Left lung (tissue), 10 donors: ENCODE results near the gene IMMP2L. TPM values are rescaled to one million over a fixed set of nuclear protein-coding genes. Genes with fewer than 3 reads are reported as not detected.

ENCODE experiments used
- ATAC-seq: fragments of 200-7000 bp; cut with Tn5 transposase; one replicate; pipeline ENCODE4 v1.9.1; 2020; ENCODE audit warnings: moderate library complexity
- DNase-seq, 4 donors: peaks; one replicate each; pipeline ENCODE4 v3.0.0-alpha.2; 2013 to 2020
- H3K27ac ChIP-seq, 2 donors: fragments of 200-600 bp; sonication (generic) in 1 of 2; one replicate each; pipeline versions ENCODE4 v1.5.0 to v1.8.0; 2020 to 2021
- H3K27me3 ChIP-seq, 2 donors: fragments of 200-600 bp; sonication (generic) in 1 of 2; one replicate each; pipeline versions ENCODE4 v1.5.0 to v1.8.0; 2020 to 2021
- H3K36me3 ChIP-seq, 2 donors: fragments of 200-600 bp; sonication (generic) in 1 of 2; one replicate each; pipeline versions ENCODE4 v1.5.0 to v1.8.0; 2020 to 2021
- H3K4me1 ChIP-seq, 2 donors: fragments of 200-600 bp; one replicate each; pipeline ENCODE4 v1.8.0; 2021
- H3K4me3 ChIP-seq, 2 donors: fragments of 200-600 bp; sonication (generic) in 1 of 2; one replicate each; pipeline versions ENCODE4 v1.5.0 to v1.8.0; 2020 to 2021; ENCODE audit warnings: mild to moderate bottlenecking in 1 of 2
- H3K9me3 ChIP-seq, 2 donors: fragments of 200-600 bp; sonication (generic) in 1 of 2; one replicate each; pipeline versions ENCODE4 v1.5.0 to v1.8.0; 2020 to 2021
- CTCF ChIP-seq, 2 donors: fragments of 200-600 bp; sonication (generic) in 1 of 2; IDR thresholded peaks; one replicate each; pipeline versions ENCODE4 v1.5.0 to v1.8.0; 2021; ENCODE audit warnings: antibody characterized with exemption in 2 of 2
- intact Hi-C, 2 donors: fragments of 100-400 bp; cut with DNase I; formaldehyde crosslinking; loops; one replicate each; pipeline versions ENCODE4 v1.11.2 to v1.14.2; 2022
- polyA plus RNA-seq, 6 donors: library from polyadenylated mRNA; unstranded; fragments of 120-200 nt; gene quantifications; one replicate each; pipeline ENCODE4 v1.2.1, GENCODE V29; 2013; ENCODE audit not compliant: insufficient read length in 6 of 6
- total RNA-seq, 2 donors: library from RNA; stranded (reverse); fragmentation: NEBNext Ultra II Directional; extraction: Animal tissue kit (Norgen Biotek cat#: 25700); gene quantifications; one replicate each; pipeline ENCODE4 v1.2.1, GENCODE V29; 2021
- donor health status: DM: no; HTN: yes; CAD: no.
- donor health status: DM: no; HTN: no; CAD: no.

Gene IMMP2L
- total and polyA plus RNA-seq, 8 donors, result 10.3 to 30.1 (median 25.7) TPM

DNA sequence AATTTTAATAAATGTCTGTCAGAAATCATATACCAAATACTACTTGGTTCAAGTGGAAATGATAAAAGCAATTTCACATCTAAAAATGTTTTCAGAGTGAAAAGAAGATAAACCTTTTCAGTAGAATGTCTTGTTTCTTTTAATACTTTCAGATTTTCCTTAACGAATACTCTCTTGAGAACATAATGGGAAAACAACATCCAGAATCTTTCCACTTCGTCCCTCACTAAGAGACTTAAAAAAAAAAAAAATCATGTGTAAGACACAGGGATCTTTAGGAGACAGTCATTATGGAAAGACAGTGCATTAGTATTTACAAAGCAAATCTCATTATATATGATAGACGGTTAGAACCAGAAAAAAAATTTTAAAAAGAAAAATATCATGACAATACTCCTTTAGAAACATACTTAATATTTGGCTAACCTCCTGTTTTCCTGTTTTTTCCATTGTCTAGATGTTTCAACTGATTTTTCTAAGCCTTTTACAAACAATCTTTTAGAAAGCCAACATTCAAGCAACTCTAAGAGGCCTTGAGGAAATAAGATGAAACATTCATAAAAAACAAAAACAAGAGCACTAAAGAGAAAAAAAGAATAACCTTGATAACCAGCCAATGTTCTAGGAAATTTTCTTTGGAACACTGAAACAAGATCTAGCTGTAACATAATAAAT is 811.2 kb downstream of the IMMP2L start:
- no peak for TF ChIP-seq CTCF (IDR thresholded peaks at IDR 0.05)
- DNase-seq (no peak), ATAC-seq (no peak)
- no peak overlapping the region for H3K27ac ChIP-seq
- no peaks in the 10 kb centered on the region for H3K27me3 ChIP-seq
- H3K36me3 ChIP-seq, result no peaks in the 10 kb centered on the region
- peaks cover 0 to 21% of the 10 kb centered on the region in 2 donors for H3K9me3 ChIP-seq
- intact Hi-C loops, result no loop called here
- H3K4me1 ChIP-seq, result no peaks in the 10 kb centered on the region
- no peak overlapping the region for H3K4me3 ChIP-seq

- intact Hi-C loops, result no loop called here
- H3K36me3 ChIP-seq, result no peaks in the 10 kb centered on the region
- H3K4me1 ChIP-seq, result no peaks in the 10 kb centered on the region
- no peak for TF ChIP-seq CTCF (IDR thresholded peaks at IDR 0.05)
- DNase-seq, result peak in 2 of 4 donors; percentile 6 to 15
- no peak for ATAC-seq
- H3K4me3 ChIP-seq, result no peak overlapping the region
- H3K9me3 ChIP-seq, result peaks cover 0 to 13% of the 10 kb centered on the region in 2 donors
- H3K27ac ChIP-seq, result no peak overlapping the region
- no peaks in the 10 kb centered on the region for H3K27me3 ChIP-seq
Observed at GRCh38 chr7:110733221-110733620, 829.1 kb downstream of the IMMP2L start.

DNA sequence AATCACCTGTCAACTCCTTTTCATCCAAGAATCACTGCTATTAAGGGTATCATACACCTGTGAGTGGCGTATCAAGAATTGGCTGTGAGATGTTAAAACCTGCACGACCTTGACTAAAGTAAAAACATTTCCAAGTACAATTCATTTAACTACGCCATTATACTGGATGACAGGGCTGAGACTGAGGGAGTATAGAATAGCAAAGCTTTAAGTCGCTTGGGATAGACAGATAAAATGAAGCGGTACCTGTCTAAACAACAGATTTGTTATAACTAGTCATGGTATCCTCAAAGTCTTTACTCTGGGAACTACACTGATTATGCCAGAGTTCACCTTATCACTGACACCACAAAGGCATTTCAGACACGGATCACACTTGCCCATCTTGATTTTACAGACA is 837.5 kb downstream of the IMMP2L start:
- H3K9me3 ChIP-seq, result no peaks in the 10 kb centered on the region
- no peaks in the 10 kb centered on the region for H3K4me1 ChIP-seq
- no peaks in the 10 kb centered on the region for H3K36me3 ChIP-seq
- TF ChIP-seq CTCF (IDR thresholded peaks at IDR 0.05), result no peak
- H3K27me3 ChIP-seq, result no peaks in the 10 kb centered on the region
- ATAC-seq (no peak), DNase-seq (no peak)
- no peak overlapping the region for H3K4me3 ChIP-seq
- intact Hi-C loops, result no loop called here
- no peak overlapping the region for H3K27ac ChIP-seq

- Histone ChIP-seq H3K4me3 (no peak overlapping the region), H3K9me3 (no peaks in the 10 kb centered on the region), H3K36me3 (no peaks in the 10 kb centered on the region), H3K27me3 (no peaks in the 10 kb centered on the region), H3K4me1 (no peaks in the 10 kb centered on the region), H3K27ac (no peak overlapping the region)
- intact Hi-C loops, result no loop called here
- ATAC-seq, result no peak
- DNase-seq, result no peak
- TF ChIP-seq CTCF (IDR thresholded peaks at IDR 0.05), result no peak
Observed at GRCh38 chr7:110721395-110721794, 840.9 kb downstream of the IMMP2L start.

GRCh38 chr7:110720626-110721025 is 841.7 kb downstream of the IMMP2L start:
- H3K4me1 ChIP-seq, result no peaks in the 10 kb centered on the region
- ATAC-seq (no peak), DNase-seq (no peak)
- intact Hi-C loops, result no loop called here
- no peaks in the 10 kb centered on the region for H3K27me3 ChIP-seq
- H3K27ac ChIP-seq, result no peak overlapping the region
- no peak overlapping the region for H3K4me3 ChIP-seq
- peaks cover 0 to 3% of the 10 kb centered on the region in 2 donors for H3K9me3 ChIP-seq
- H3K36me3 ChIP-seq, result no peaks in the 10 kb centered on the region
- no peak for TF ChIP-seq CTCF (IDR thresholded peaks at IDR 0.05)
